Esophagus squamous epithelium (tissue), 4 donors: ENCODE data around the gene FRMD3.

ENCODE experiments used
- POLR2A ChIP-seq, 4 donors: fragments of 450-650 bp; IDR thresholded peaks; one replicate each; pipeline ENCODE4 v1.6.1; 2017; ENCODE audit warnings: antibody characterized with exemption in 4 of 4, mild to moderate bottlenecking in 4 of 4, moderate library complexity in 3 of 4
- TF ChIP-seq, protein P1 (sequence below), 6 experiments: fragments of 450-650 bp in 4 of 6; fragments of 200-600 bp in 2 of 6; sonication (generic) in 2 of 6; IDR thresholded peaks; one replicate each; pipeline ENCODE4 v1.5.1; 2016 to 2019; ENCODE audit warnings: antibody characterized with exemption in 6 of 6, mild to moderate bottlenecking in 4 of 6, moderate library complexity in 4 of 6

DNA sequence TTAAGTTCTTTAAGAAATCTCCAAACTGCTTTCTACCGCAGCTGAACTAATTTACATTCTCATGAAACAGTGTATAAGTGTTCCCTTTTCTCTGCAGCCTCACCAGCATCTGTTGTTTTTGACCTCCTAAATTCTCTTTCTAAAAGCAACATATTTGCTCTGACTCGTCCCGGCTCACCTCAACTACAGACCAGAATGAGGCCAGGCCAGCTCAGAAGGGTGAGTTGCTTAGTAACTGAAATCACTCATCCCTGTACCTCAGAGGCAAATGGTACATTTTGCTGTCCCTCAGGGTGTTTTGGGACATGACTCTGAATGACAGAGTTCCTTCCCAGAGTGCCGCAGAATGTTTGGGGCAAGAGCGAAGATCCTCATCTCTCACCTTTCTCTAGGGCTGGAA is 127.5 kb downstream of the FRMD3 start:
- TF ChIP-seq, protein P1, sequence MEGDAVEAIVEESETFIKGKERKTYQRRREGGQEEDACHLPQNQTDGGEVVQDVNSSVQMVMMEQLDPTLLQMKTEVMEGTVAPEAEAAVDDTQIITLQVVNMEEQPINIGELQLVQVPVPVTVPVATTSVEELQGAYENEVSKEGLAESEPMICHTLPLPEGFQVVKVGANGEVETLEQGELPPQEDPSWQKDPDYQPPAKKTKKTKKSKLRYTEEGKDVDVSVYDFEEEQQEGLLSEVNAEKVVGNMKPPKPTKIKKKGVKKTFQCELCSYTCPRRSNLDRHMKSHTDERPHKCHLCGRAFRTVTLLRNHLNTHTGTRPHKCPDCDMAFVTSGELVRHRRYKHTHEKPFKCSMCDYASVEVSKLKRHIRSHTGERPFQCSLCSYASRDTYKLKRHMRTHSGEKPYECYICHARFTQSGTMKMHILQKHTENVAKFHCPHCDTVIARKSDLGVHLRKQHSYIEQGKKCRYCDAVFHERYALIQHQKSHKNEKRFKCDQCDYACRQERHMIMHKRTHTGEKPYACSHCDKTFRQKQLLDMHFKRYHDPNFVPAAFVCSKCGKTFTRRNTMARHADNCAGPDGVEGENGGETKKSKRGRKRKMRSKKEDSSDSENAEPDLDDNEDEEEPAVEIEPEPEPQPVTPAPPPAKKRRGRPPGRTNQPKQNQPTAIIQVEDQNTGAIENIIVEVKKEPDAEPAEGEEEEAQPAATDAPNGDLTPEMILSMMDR (IDR thresholded peaks at IDR 0.05) = no peak
- no peak for TF ChIP-seq POLR2A (IDR thresholded peaks at IDR 0.05)
